Measurements from ENCODE around the gene BMS1. TPM values are rescaled to one million over a fixed set of nuclear protein-coding genes. Genes with fewer than 3 reads are reported as not detected.
"Not testable (repeated sequence)": the region's sequence is repeated elsewhere in the genome, so short reads cannot be mapped to it uniquely, and the experiment has no call there.

Gene BMS1
- total RNA-seq, 1 donor from 2014 or later, result 21.0 TPM

GRCh38 chr10:42781893-42782445 is 626 bp upstream of the BMS1 start:
- intact Hi-C loops (cut with micrococcal nuclease), result loop anchor here (1.0 to 10.0 kb wide), 12 partner anchors 28 to 867 kb away; partner anchors contain the start of genes HNRNPF, ZNF239, ZNF32 and ZNF33B

- intact Hi-C loops (cut with micrococcal nuclease), result loop anchor here (1.0 to 10.0 kb wide), 7 partner anchors 231 to 866 kb away; partner anchors contain the start of genes ZNF239, ZNF32 and ZNF485
Measured at GRCh38 chr10:42783181-42783549, 570 bp downstream of the BMS1 start.

GRCh38 chr10:42785759-42786158 is 3.2 kb downstream of the BMS1 start:
- intact Hi-C loops (cut with micrococcal nuclease), result loop anchor here (10.0 kb wide), 1 partner anchor 789 kb away; the partner anchor contains the start of gene ZNF239

- intact Hi-C loops (cut with micrococcal nuclease), result no loop called here
Measured at GRCh38 chr10:42790835-42791234, 8.2 kb downstream of the BMS1 start.

- intact Hi-C loops (cut with micrococcal nuclease), result no loop called here
Measured at GRCh38 chr10:42795701-42796100, 13.1 kb downstream of the BMS1 start.

- intact Hi-C loops (cut with micrococcal nuclease), result loop anchor here (1.0 kb wide), 1 partner anchor 339 kb away; no protein-coding TSS in a partner anchor
Measured at GRCh38 chr10:42801135-42801534, 18.5 kb downstream of the BMS1 start.

GRCh38 chr10:42802876-42803275 is 20.3 kb downstream of the BMS1 start:
- intact Hi-C loops (cut with micrococcal nuclease), result loop anchor here (2.0 kb wide), 1 partner anchor 22 kb away; no protein-coding TSS in a partner anchor

- intact Hi-C loops (cut with micrococcal nuclease), result no loop called here
Measured at GRCh38 chr10:42809676-42810075, 27.1 kb downstream of the BMS1 start.

GRCh38 chr10:42812028-42812427 is 29.4 kb downstream of the BMS1 start:
- intact Hi-C loops (cut with micrococcal nuclease), result no loop called here

GRCh38 chr10:42813989-42814687 is 31.5 kb downstream of the BMS1 start:
- intact Hi-C loops (cut with micrococcal nuclease), result not testable (repeated sequence)

- intact Hi-C loops (cut with micrococcal nuclease), result not testable (repeated sequence)
Measured at GRCh38 chr10:42816334-42816733, 33.7 kb downstream of the BMS1 start.

GRCh38 chr10:42816912-42817311 is 34.3 kb downstream of the BMS1 start:
- intact Hi-C loops (cut with micrococcal nuclease), result no loop called here

GRCh38 chr10:42817417-42817816 is 34.8 kb downstream of the BMS1 start:
- intact Hi-C loops (cut with micrococcal nuclease), result not testable (repeated sequence)

GRCh38 chr10:42826759-42827158 is 44.2 kb downstream of the BMS1 start:
- intact Hi-C loops (cut with micrococcal nuclease), result not testable (repeated sequence)

- intact Hi-C loops (cut with micrococcal nuclease), result no loop called here
Measured at GRCh38 chr10:42827201-42827600, 44.6 kb downstream of the BMS1 start.

GRCh38 chr10:42828391-42828790 is 45.8 kb downstream of the BMS1 start:
- intact Hi-C loops (cut with micrococcal nuclease), result not testable (repeated sequence)

GRCh38 chr10:42830237-42830636 is 47.6 kb downstream of the BMS1 start:
- intact Hi-C loops (cut with micrococcal nuclease), result no loop called here

GRCh38 chr10:42836096-42836495 is 53.5 kb downstream of the BMS1 start:
- intact Hi-C loops (cut with micrococcal nuclease), result no loop called here

GRCh38 chr10:42836771-42837468 is 54.3 kb downstream of the BMS1 start:
- intact Hi-C loops (cut with micrococcal nuclease), result no loop called here

GRCh38 chr10:42844810-42845209 is 62.2 kb downstream of the BMS1 start:
- intact Hi-C loops (cut with micrococcal nuclease), result not testable (repeated sequence)

- intact Hi-C loops (cut with micrococcal nuclease), result not testable (repeated sequence)
Measured at GRCh38 chr10:42847261-42847660, 64.7 kb downstream of the BMS1 start.

- intact Hi-C loops (cut with micrococcal nuclease), result no loop called here
Measured at GRCh38 chr10:42850931-42851330, 68.3 kb downstream of the BMS1 start.
